Rectal smooth muscle tissue (tissue), 1 donor: ENCODE measurements around the gene MYO9B.

Experiments used
- H3K27ac ChIP-seq: one replicate; pipeline ENCODE4 v1.7.0; 2013; ENCODE audit warnings: low read depth, low read length, inconsistent platforms
- H3K27me3 ChIP-seq: one replicate; pipeline ENCODE4 v1.7.0; 2013; ENCODE audit warnings: low read length; ENCODE audit not compliant: control insufficient read depth, insufficient read depth
- H3K36me3 ChIP-seq: one replicate; pipeline ENCODE4 v1.7.0; 2013; ENCODE audit warnings: low read length; ENCODE audit not compliant: control insufficient read depth, insufficient read depth
- H3K4me1 ChIP-seq: one replicate; pipeline ENCODE4 v1.7.0; 2013; ENCODE audit warnings: low read length; ENCODE audit not compliant: control insufficient read depth, insufficient read depth
- H3K4me3 ChIP-seq: one replicate; pipeline ENCODE4 v1.7.0; 2013; ENCODE audit warnings: low read length
- H3K9ac ChIP-seq: one replicate; pipeline ENCODE4 v1.7.0; 2013; ENCODE audit warnings: low read length

MYO9B gene

DNA sequence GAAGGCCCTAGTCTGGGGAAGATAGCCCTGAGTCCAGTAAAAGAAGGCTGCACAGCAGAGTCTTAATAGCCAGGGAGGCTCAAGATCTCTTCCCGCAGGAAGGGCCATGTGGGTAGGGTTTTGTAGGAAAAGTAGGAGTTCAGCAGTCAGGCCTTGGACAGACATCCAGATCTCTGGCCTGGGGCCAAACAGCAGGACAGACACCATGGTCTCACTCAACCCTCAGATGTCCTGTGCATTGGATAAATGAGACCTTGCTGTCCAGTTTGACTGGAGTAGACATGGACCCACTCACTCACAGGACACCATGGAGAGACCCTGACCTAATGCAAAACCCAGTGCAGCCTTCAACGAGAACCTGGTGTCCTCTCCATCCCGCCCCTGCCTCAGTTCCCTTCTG is 154.3 kb downstream of the MYO9B start:
- Histone ChIP-seq H3K36me3 (peaks cover 17% of the 10 kb centered on the region), H3K4me1 (peaks cover 2% of the 10 kb centered on the region), H3K27me3 (no peaks in the 10 kb centered on the region), H3K4me3 (no peak overlapping the region), H3K9ac (peak overlapping the region; percentile 45), H3K27ac (no peak overlapping the region)

DNA sequence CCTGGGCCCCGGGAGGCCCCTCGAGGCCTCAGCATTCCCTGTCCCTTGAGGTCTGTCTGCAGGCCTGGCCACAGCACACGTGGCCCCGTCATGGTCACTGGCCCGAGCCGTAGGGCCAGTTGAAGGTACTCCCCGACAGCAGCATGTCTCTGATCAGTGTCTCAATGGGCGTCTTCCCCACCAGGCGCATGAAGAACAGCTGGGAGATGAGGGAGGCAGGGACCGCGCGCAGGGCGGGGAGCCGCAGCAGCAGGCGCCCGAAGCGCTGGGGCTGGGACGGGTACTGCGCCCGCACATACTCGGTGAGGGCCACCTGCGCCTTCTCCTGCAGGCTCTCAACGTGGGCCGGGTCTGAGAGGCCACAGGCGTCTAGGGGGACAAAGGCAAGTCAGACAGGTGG is 156.7 kb downstream of the MYO9B start:
- Histone ChIP-seq H3K9ac (no peak overlapping the region), H3K27ac (no peak overlapping the region), H3K27me3 (no peaks in the 10 kb centered on the region), H3K4me3 (no peak overlapping the region), H3K36me3 (peaks cover 17% of the 10 kb centered on the region), H3K4me1 (peaks cover 6% of the 10 kb centered on the region)

GRCh38 chr19:17234911-17235299 is 159.3 kb downstream of the MYO9B start:
- Histone ChIP-seq H3K9ac (no peak overlapping the region), H3K36me3 (peaks cover 20% of the 10 kb centered on the region), H3K27ac (peak overlapping the region; percentile 64)

GRCh38 chr19:17235300-17235970 is 159.9 kb downstream of the MYO9B start:
- peak overlapping the region; percentile 4 for H3K9ac ChIP-seq
- H3K27ac ChIP-seq = peak overlapping the region; percentile 64
- H3K27me3 ChIP-seq = no peaks in the 10 kb centered on the region
- H3K4me3 ChIP-seq = peak overlapping the region; percentile 61
- peaks cover 6% of the 10 kb centered on the region for H3K4me1 ChIP-seq
- H3K36me3 ChIP-seq = peaks cover 20% of the 10 kb centered on the region

More at GRCh38 chr19:17234911-17235299, 159.3 kb downstream of the MYO9B start:
- H3K27me3 ChIP-seq = no peaks in the 10 kb centered on the region
- H3K4me3 ChIP-seq = peak overlapping the region; percentile 61
- H3K4me1 ChIP-seq = peaks cover 6% of the 10 kb centered on the region

DNA sequence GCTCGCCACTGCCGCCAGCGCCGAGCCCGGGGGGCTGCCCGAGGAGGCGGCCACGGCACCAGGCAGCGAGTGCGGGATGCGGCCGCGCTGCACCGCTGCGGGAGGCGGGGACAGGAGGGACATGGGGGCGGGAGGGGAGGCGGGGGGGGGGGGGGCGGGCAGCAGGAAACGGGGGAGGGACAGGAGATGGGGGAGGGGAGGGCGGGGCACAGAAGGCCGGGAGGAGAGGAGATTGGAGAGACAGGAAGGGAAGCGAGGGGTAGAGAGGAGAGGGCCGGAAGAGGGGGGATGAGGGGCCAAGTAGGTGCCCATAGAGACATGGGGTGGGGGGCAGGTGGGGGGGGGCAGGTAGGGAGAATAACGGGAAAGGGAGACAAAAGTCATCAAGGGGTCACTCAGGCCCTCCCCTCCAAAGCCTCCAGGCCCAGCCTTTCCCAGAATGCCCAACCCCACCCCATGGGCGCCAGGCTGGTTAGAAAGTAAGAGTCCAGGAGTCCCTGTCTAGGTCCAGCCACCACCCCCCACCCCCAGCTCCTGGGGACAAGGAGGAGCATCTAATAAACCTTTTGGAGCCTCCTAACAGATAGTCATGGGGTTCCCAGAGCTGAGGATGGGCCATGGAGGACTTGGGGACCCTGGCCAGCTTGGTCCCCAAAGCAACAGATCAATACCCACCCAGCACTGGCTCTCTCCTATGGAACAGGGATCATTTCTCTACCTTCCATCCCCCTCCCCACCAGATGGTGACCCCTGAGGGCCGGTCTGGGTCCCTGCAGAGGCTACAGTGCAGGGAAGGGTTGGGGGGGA is 160.6 kb downstream of the MYO9B start:
- no peak overlapping the region for H3K9ac ChIP-seq
- H3K4me3 ChIP-seq = peak overlapping the region; percentile 61
- H3K27me3 ChIP-seq = no peaks in the 10 kb centered on the region
- peaks cover 17% of the 10 kb centered on the region for H3K36me3 ChIP-seq
- peak overlapping the region; percentile 64 for H3K27ac ChIP-seq
- peaks cover 6% of the 10 kb centered on the region for H3K4me1 ChIP-seq

GRCh38 chr19:17236811-17237543 is 161.4 kb downstream of the MYO9B start:
- peaks cover 11% of the 10 kb centered on the region for H3K36me3 ChIP-seq
- H3K4me3 ChIP-seq = no peak overlapping the region
- no peak overlapping the region for H3K9ac ChIP-seq
- no peaks in the 10 kb centered on the region for H3K27me3 ChIP-seq
- H3K27ac ChIP-seq = no peak overlapping the region
- H3K4me1 ChIP-seq = peaks cover 6% of the 10 kb centered on the region

GRCh38 chr19:17237747-17238706 is 162.4 kb downstream of the MYO9B start:
- Histone ChIP-seq H3K27me3 (no peaks in the 10 kb centered on the region), H3K9ac (no peak overlapping the region), H3K27ac (no peak overlapping the region), H3K4me1 (peaks cover 6% of the 10 kb centered on the region), H3K4me3 (no peak overlapping the region), H3K36me3 (peaks cover 8% of the 10 kb centered on the region)

GRCh38 chr19:17240062-17240752 is 164.6 kb downstream of the MYO9B start:
- no peak overlapping the region for H3K27ac ChIP-seq
- no peak overlapping the region for H3K9ac ChIP-seq
- no peak overlapping the region for H3K4me3 ChIP-seq
- no peaks in the 10 kb centered on the region for H3K27me3 ChIP-seq
- H3K4me1 ChIP-seq = peaks cover under 1% of the 10 kb centered on the region
- H3K36me3 ChIP-seq = peaks cover 8% of the 10 kb centered on the region

- Histone ChIP-seq H3K9ac (no peak overlapping the region), H3K4me1 (no peaks in the 10 kb centered on the region), H3K36me3 (peaks cover 8% of the 10 kb centered on the region), H3K27me3 (no peaks in the 10 kb centered on the region), H3K27ac (no peak overlapping the region), H3K4me3 (no peak overlapping the region)
Observed at GRCh38 chr19:17240826-17241399, 165.3 kb downstream of the MYO9B start.

GRCh38 chr19:17242431-17243208 is 167.0 kb downstream of the MYO9B start:
- peak overlapping the region; percentile 91 for H3K4me3 ChIP-seq
- no peak overlapping the region for H3K9ac ChIP-seq

More at GRCh38 chr19:17242431-17243208, 167.0 kb downstream of the MYO9B start:
- Histone ChIP-seq H3K4me1 (peaks cover 2% of the 10 kb centered on the region), H3K27me3 (no peaks in the 10 kb centered on the region), H3K27ac (no peak overlapping the region), H3K36me3 (peaks cover 8% of the 10 kb centered on the region)
